ENCODE results near the gene RUNX2.

- TF ChIP-seq JUN (IDR thresholded peaks at IDR 0.05; ENCODE audit: low read depth, low read length) (no peak), CTCF (IDR thresholded peaks at IDR 0.05; ENCODE audit: control extremely low read depth in 1 of 3, insufficient read depth in 1 of 3, low read depth in 1 of 3, low read length in 3 of 3) (no peak), CHD2 (IDR thresholded peaks at IDR 0.05; ENCODE audit: low read length) (no peak), GABPA (IDR thresholded peaks at IDR 0.05; ENCODE audit: borderline replicate concordance, insufficient read depth, low read length) (no peak), PHF8 (conservative IDR thresholded peaks at IDR 0.05; ENCODE audit: low read depth, low read length) (no peak), POLR2A (IDR thresholded peaks at IDR 0.05; ENCODE audit: control extremely low read depth in 1 of 2, low read depth in 2 of 2, low read length in 2 of 2) (no peak), HDAC6 (IDR thresholded peaks at IDR 0.05; ENCODE audit: low read depth, low read length) (no peak)
Observed at GRCh38 chr6:45563844-45564243, 235.7 kb downstream of the RUNX2 start.

All from H1 (cell line).